GM23338 (cell line): ENCODE measurements around the gene PCBP3. TPM values are rescaled to one million over a fixed set of nuclear protein-coding genes. Genes with fewer than 3 reads are reported as not detected.
A peak's percentile ranks its signal among the peaks of the same experiment; 100 is the strongest.

Source experiments
- CTCF ChIP-seq, 2 experiments: fragments of 200-600 bp in 1 of 2; sonication (generic) in 1 of 2; conservative IDR thresholded peaks; 2 replicates each; pipeline versions ENCODE4 v1.5.1 to v1.6.1; 2016 to 2017; ENCODE audit warnings: antibody characterized with exemption in 2 of 2, low read depth in 2 of 2, mild to moderate bottlenecking in 2 of 2, moderate library complexity in 1 of 2
- ETS1 ChIP-seq: IDR thresholded peaks from 2 replicates; pipeline ENCODE4 v1.6.1; 2016; ENCODE audit warnings: antibody characterized with exemption
- NANOG ChIP-seq: IDR thresholded peaks from 2 replicates; pipeline ENCODE4 v1.6.1; 2016; ENCODE audit warnings: antibody characterized with exemption, borderline replicate concordance
- REST ChIP-seq: IDR thresholded peaks from one replicate; pipeline ENCODE4 v1.6.1; 2018; ENCODE audit warnings: antibody characterized with exemption; ENCODE audit not compliant: unreplicated experiment
- ZNF462 ChIP-seq: fragments of 250-450 bp; sonication (Bioruptor Pico); IDR thresholded peaks from 2 replicates; pipeline ENCODE4 v1.5.0; 2020; ENCODE audit warnings: mild to moderate bottlenecking, moderate library complexity
- polyA plus RNA-seq: library from polyadenylated mRNA; unstranded; fragments of >200 nt; fragmentation: Nextera tagmentation; extraction: Ambion mirVana; gene quantifications from 2 replicates; pipeline ENCODE4 v1.2.1, GENCODE V29; 2016
- total RNA-seq: library from RNA; depleted of rRNA; stranded (reverse); fragments of >200 nt; shearing (Covaris generic); gene quantifications from 2 replicates; pipeline ENCODE4 v1.2.3, GENCODE V29; 2014

The PCBP3 gene
- total and polyA plus RNA-seq, 2 experiments from 2014 or later = 7.1 to 9.1 TPM

- TF ChIP-seq ZNF462 (CRISPR knock-in tag) (no peak), CTCF (conservative IDR thresholded peaks at IDR 0.05; ENCODE audit: low read depth in 2 of 2) (peak; percentile 84 to 92), NANOG (no peak), ETS1 (no peak), REST (no peak)
Observed at GRCh38 chr21:45596704-45597318, 46.7 kb upstream of the PCBP3 start (continued).
